Lower lobe of right lung (tissue), 2 donors: ENCODE data around the gene CBX5. TPM values are rescaled to one million over a fixed set of nuclear protein-coding genes. Genes with fewer than 3 reads are reported as not detected.

Source experiments
- ATAC-seq, 2 donors: fragments of 200-7000 bp; cut with Tn5 transposase; one replicate each; pipeline ENCODE4 v1.9.1; 2020 to 2022; ENCODE audit warnings: mild to moderate bottlenecking in 2 of 2, moderate library complexity in 2 of 2
- DNase-seq: peaks from one replicate; pipeline ENCODE4 v3.0.0-alpha.2; 2020
- H3K27ac ChIP-seq: fragments of 200-600 bp; one replicate; pipeline ENCODE4 v1.8.0; 2022
- H3K27me3 ChIP-seq: fragments of 200-600 bp; one replicate; pipeline ENCODE4 v1.8.0; 2022; ENCODE audit warnings: low read depth
- H3K36me3 ChIP-seq: fragments of 200-600 bp; one replicate; pipeline ENCODE4 v1.8.0; 2022; ENCODE audit warnings: mild to moderate bottlenecking
- H3K4me1 ChIP-seq: fragments of 200-600 bp; one replicate; pipeline ENCODE4 v1.8.0; 2022
- H3K4me3 ChIP-seq: fragments of 200-600 bp; one replicate; pipeline ENCODE4 v1.8.0; 2022; ENCODE audit warnings: mild to moderate bottlenecking
- H3K9me3 ChIP-seq: fragments of 200-600 bp; one replicate; pipeline ENCODE4 v1.8.0; 2022
- CTCF ChIP-seq: fragments of 200-600 bp; IDR thresholded peaks from one replicate; pipeline ENCODE4 v1.8.0; 2022; ENCODE audit warnings: antibody characterized with exemption, mild to moderate bottlenecking
- intact Hi-C: fragments of 100-400 bp; cut with DNase I; formaldehyde crosslinking; loops from one replicate; pipeline ENCODE4 v1.11.0; 2022
- total RNA-seq: library from RNA; stranded (reverse); fragmentation: NEBNext Ultra II Directional; extraction: Animal tissue kit (Norgen Biotek cat#: 25700); gene quantifications from one replicate; pipeline ENCODE4 v1.2.1, GENCODE V29; 2021
- donor health status: DM: no; HTN: yes; CAD: no; lungs with severe emphysema.

Gene CBX5
- total RNA-seq, 1 donor from 2014 or later: 50.1 TPM

- Histone ChIP-seq H3K4me3 (no peak overlapping the region), H3K9me3 (no peaks in the 10 kb centered on the region), H3K27ac (no peak overlapping the region), H3K27me3 (no peaks in the 10 kb centered on the region), H3K36me3 (peaks cover 13% of the 10 kb centered on the region), H3K4me1 (peaks cover 4% of the 10 kb centered on the region)
- ATAC-seq (no peak), DNase-seq (no peak)
- TF ChIP-seq CTCF: no peak
- intact Hi-C loops: no loop called here
These were observed 7.7 kb downstream of the CBX5 start for GRCh38 chr12:54272214-54272613.

DNA sequence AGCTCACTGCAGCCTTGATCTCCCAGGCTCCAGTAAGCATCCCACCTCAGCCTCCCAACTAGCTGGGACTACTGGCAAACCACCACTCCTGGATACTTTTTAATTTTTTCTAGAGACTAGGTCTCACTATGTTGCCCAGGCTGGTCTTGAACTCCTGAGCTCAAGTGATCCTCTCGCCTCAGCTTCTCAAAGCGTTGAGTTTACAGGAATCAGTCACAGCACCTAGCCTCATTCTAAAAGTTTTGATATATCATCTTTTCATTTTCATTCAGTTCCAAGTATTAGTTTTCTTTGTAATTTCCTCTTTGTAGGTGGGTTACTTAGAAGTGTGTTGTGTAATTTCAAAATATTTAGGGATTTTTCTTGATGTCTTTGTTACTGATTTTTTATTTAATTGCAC lies 9.6 kb downstream of the CBX5 start:
- no peak for TF ChIP-seq CTCF
- H3K4me3 ChIP-seq: no peak overlapping the region
- no peaks in the 10 kb centered on the region for H3K27me3 ChIP-seq
- intact Hi-C loops: no loop called here
- ATAC-seq: no peak
- H3K36me3 ChIP-seq: peaks cover 13% of the 10 kb centered on the region
- H3K27ac ChIP-seq: no peak overlapping the region
- DNase-seq: no peak
- H3K9me3 ChIP-seq: no peaks in the 10 kb centered on the region
- H3K4me1 ChIP-seq: no peaks in the 10 kb centered on the region

DNA sequence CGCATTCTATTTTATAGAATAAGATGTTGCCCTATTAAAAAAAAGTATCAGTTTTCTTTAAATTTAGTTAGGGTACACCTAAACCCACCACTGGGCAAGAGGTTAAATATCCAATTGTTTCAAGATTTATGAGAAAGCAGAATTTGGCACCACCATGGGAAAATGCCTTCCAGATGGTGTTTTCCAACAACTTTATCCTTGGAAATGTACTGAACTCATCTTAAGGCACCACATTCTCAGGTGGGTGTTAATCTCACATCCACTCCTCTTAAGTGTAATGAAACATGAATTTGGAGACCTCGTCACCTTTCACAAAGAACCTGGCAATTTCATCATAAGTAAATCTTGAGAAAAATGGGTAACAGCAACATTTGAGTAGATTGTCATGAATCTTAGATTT lies 13.1 kb downstream of the CBX5 start:
- no peak overlapping the region for H3K27ac ChIP-seq
- H3K27me3 ChIP-seq: no peaks in the 10 kb centered on the region
- H3K4me1 ChIP-seq: peaks cover 9% of the 10 kb centered on the region
- no peaks in the 10 kb centered on the region for H3K36me3 ChIP-seq
- intact Hi-C loops: no loop called here
- no peak for ATAC-seq
- DNase-seq: no peak
- H3K4me3 ChIP-seq: no peak overlapping the region
- TF ChIP-seq CTCF: no peak
- H3K9me3 ChIP-seq: no peaks in the 10 kb centered on the region

GRCh38 chr12:54265364-54265812 lies 14.5 kb downstream of the CBX5 start:
- Histone ChIP-seq H3K36me3 (no peaks in the 10 kb centered on the region), H3K4me3 (no peak overlapping the region), H3K9me3 (no peaks in the 10 kb centered on the region), H3K27me3 (no peaks in the 10 kb centered on the region), H3K27ac (no peak overlapping the region), H3K4me1 (peaks cover 19% of the 10 kb centered on the region)
- TF ChIP-seq CTCF: no peak
- ATAC-seq (no peak), DNase-seq (no peak)
- intact Hi-C loops: no loop called here

DNA sequence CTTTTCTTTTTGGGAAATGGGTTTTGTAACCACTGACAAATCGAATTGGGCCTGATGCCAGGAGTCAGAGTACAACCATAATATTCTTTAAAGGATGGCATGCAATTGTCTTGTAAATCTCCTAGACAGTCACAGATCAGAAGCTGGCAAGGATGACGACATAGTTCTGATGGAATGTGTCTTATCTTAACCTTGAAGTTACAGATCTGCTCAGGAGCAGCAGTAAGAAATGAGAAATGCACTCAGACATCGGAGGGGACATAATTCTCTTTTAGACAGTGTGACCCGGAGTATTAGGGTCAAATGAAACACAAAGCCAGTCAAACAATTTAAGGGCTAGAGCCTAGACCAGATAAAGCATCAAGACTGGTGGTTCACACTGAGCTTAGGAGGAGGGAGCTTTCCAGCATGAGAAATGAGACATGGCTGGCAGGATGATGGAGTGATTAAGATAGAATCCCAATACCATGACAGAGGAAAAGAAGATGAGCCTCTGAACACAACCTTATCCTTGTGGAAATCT lies 17.5 kb downstream of the CBX5 start:
- DNase-seq: no peak
- H3K4me3 ChIP-seq: no peak overlapping the region

More for the DNA sequence above, 17.5 kb downstream of the CBX5 start:
- Histone ChIP-seq H3K9me3 (no peaks in the 10 kb centered on the region), H3K4me1 (peaks cover 37% of the 10 kb centered on the region), H3K27me3 (no peaks in the 10 kb centered on the region), H3K27ac (no peak overlapping the region), H3K36me3 (peaks cover under 1% of the 10 kb centered on the region)
- no peak for TF ChIP-seq CTCF
- ATAC-seq: no peak
- intact Hi-C loops: no loop called here
